ENCODE data around the gene GALNT12. TPM values are rescaled to one million over a fixed set of nuclear protein-coding genes. Genes with fewer than 3 reads are reported as not detected.
A peak's percentile ranks its signal among the peaks of the same experiment; 100 is the strongest.

Gene GALNT12
- total RNA-seq = 0.74 and 1.2 TPM in 2 replicates

- DNase-seq (ENCODE audit: low read depth, low spot score) = no peak
These were observed at the start of gene GALNT12 for GRCh38 chr9:98807070-98807813. Gene GALNT12 (plus strand): TSS chr9:98807670. CDS start chr9:98807699, 29 bp downstream.

GRCh38 chr9:98760231-98760630 is 47.2 kb upstream of the GALNT12 start:
- no peak for DNase-seq (ENCODE audit: low read depth, low spot score)

GRCh38 chr9:98763986-98764745 is 43.3 kb upstream of the GALNT12 start:
- DNase-seq (ENCODE audit: low read depth, low spot score) = no peak

GRCh38 chr9:98765256-98765655 is 42.2 kb upstream of the GALNT12 start:
- no peak for DNase-seq (ENCODE audit: low read depth, low spot score)

- DNase-seq (ENCODE audit: low read depth, low spot score) = no peak
These were observed 40.9 kb upstream of the GALNT12 start for GRCh38 chr9:98766586-98766985.

- DNase-seq (ENCODE audit: low read depth, low spot score) = no peak
These were observed 40.3 kb upstream of the GALNT12 start for GRCh38 chr9:98767196-98767595.

- no peak for DNase-seq (ENCODE audit: low read depth, low spot score)
These were observed 39.6 kb upstream of the GALNT12 start for GRCh38 chr9:98767915-98768314.

- DNase-seq (ENCODE audit: low read depth, low spot score) = no peak
These were observed 39.1 kb upstream of the GALNT12 start for GRCh38 chr9:98768344-98768743.

GRCh38 chr9:98770717-98771116 is 36.8 kb upstream of the GALNT12 start:
- DNase-seq (ENCODE audit: low read depth, low spot score) = no peak

GRCh38 chr9:98771209-98771874 is 36.1 kb upstream of the GALNT12 start:
- no peak for DNase-seq (ENCODE audit: low read depth, low spot score)

GRCh38 chr9:98772364-98773155 is 34.9 kb upstream of the GALNT12 start:
- no peak for DNase-seq (ENCODE audit: low read depth, low spot score)

- no peak for DNase-seq (ENCODE audit: low read depth, low spot score)
These were observed 33.7 kb upstream of the GALNT12 start for GRCh38 chr9:98773721-98774120.

- no peak for DNase-seq (ENCODE audit: low read depth, low spot score)
These were observed 32.7 kb upstream of the GALNT12 start for GRCh38 chr9:98774746-98775145.

GRCh38 chr9:98775831-98776441 is 31.5 kb upstream of the GALNT12 start:
- DNase-seq (ENCODE audit: low read depth, low spot score) = peak; percentile 60

- DNase-seq (ENCODE audit: low read depth, low spot score) = no peak
These were observed 29.9 kb upstream of the GALNT12 start for GRCh38 chr9:98777618-98778017.

GRCh38 chr9:98778251-98778650 is 29.2 kb upstream of the GALNT12 start:
- DNase-seq (ENCODE audit: low read depth, low spot score) = no peak

GRCh38 chr9:98778711-98779530 is 28.5 kb upstream of the GALNT12 start:
- DNase-seq (ENCODE audit: low read depth, low spot score) = peak; percentile 72

GRCh38 chr9:98780059-98780749 is 27.3 kb upstream of the GALNT12 start:
- no peak for DNase-seq (ENCODE audit: low read depth, low spot score)

GRCh38 chr9:98781588-98782383 is 25.7 kb upstream of the GALNT12 start:
- no peak for DNase-seq (ENCODE audit: low read depth, low spot score)
